Measurements from ENCODE around the gene TOP2B.
A peak's percentile ranks its signal among the peaks of the same experiment; 100 is the strongest.

TOP2B gene

DNA sequence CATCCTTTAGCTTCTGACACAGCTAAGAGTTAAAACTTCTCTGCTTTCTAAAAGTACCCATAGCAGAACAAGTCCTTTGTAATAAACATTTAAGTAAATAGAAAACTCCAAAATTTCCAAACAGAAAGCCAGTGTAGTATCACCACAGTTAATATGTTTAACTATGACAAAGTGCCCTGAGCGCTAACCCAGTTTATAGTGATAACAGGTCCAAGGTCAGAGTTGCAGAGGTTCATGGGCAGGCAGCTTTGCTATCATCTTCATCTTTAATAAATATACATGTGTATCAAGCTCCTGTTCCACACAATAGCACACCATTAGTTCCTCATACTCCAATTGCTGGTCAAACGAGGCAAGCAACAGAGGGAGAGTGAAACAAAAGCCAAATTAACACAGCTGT lies 12.4 kb upstream of the TOP2B start:
- TF ChIP-seq, protein P1, sequence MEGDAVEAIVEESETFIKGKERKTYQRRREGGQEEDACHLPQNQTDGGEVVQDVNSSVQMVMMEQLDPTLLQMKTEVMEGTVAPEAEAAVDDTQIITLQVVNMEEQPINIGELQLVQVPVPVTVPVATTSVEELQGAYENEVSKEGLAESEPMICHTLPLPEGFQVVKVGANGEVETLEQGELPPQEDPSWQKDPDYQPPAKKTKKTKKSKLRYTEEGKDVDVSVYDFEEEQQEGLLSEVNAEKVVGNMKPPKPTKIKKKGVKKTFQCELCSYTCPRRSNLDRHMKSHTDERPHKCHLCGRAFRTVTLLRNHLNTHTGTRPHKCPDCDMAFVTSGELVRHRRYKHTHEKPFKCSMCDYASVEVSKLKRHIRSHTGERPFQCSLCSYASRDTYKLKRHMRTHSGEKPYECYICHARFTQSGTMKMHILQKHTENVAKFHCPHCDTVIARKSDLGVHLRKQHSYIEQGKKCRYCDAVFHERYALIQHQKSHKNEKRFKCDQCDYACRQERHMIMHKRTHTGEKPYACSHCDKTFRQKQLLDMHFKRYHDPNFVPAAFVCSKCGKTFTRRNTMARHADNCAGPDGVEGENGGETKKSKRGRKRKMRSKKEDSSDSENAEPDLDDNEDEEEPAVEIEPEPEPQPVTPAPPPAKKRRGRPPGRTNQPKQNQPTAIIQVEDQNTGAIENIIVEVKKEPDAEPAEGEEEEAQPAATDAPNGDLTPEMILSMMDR (IDR thresholded peaks at IDR 0.05; ENCODE audit: control insufficient read depth, extremely low read depth, insufficient read depth), result no peak

DNA sequence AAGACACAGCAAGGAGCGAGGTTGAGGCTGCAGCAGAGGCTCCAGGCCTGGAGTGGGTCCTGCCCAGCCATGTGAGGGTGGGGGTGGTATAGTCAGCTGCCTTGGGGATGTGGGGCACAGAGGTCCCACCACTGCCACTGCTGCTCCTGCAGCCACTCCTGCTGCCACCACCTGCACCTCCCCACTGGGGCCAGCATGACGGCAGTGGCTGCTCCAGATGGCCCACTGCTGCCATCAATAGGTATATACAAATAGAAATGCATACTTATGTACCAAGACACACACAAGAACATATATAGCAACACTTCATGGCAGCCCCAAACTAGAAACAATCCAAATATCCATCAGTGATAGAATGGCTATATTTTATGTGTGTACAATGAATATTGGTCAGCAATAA lies 10.0 kb upstream of the TOP2B start:
- no peak overlapping the region for H3K4me3 ChIP-seq (ENCODE audit: low read depth, low read length)
- TF ChIP-seq, protein P1 (IDR thresholded peaks at IDR 0.05; ENCODE audit: control insufficient read depth, extremely low read depth, insufficient read depth), result no peak
- no peak for DNase-seq (ENCODE audit: low read depth)

More for the DNA sequence above, 12.4 kb upstream of the TOP2B start:
- peak; percentile 52 for DNase-seq (ENCODE audit: low read depth)
- no peak overlapping the region for H3K4me3 ChIP-seq (ENCODE audit: low read depth, low read length)

DNA sequence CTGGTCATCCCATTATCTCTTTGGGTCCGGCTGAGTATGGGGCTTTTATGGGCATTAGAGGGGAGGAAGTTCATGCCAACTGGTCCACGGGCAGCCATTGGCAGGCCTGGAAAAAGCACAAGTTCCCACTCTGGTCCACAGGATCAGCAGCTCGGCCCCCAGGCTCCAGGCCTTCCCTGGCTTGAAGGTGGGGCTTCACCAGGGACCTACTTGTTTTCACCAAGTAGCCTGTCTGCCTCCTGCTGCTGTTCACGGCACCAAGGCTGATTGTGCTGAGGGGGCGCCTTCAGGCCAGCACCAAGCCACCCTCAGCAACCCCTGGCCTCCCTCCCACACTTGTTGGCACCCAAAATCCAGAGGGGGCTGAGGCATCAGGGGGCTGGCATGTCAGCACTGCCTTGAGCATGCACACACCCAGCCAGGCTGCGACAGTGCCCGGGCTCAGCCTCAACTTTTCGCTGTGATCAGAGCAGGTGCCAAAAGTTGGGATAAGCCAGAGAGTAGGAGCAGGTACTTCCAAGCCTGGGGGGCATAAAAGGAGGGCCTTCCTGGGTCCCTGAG lies 9.1 kb upstream of the TOP2B start:
- TF ChIP-seq, protein P1 (IDR thresholded peaks at IDR 0.05; ENCODE audit: control insufficient read depth, extremely low read depth, insufficient read depth), result no peak
- no peak for DNase-seq (ENCODE audit: low read depth)
- no peak overlapping the region for H3K4me3 ChIP-seq (ENCODE audit: low read depth, low read length)

DNA sequence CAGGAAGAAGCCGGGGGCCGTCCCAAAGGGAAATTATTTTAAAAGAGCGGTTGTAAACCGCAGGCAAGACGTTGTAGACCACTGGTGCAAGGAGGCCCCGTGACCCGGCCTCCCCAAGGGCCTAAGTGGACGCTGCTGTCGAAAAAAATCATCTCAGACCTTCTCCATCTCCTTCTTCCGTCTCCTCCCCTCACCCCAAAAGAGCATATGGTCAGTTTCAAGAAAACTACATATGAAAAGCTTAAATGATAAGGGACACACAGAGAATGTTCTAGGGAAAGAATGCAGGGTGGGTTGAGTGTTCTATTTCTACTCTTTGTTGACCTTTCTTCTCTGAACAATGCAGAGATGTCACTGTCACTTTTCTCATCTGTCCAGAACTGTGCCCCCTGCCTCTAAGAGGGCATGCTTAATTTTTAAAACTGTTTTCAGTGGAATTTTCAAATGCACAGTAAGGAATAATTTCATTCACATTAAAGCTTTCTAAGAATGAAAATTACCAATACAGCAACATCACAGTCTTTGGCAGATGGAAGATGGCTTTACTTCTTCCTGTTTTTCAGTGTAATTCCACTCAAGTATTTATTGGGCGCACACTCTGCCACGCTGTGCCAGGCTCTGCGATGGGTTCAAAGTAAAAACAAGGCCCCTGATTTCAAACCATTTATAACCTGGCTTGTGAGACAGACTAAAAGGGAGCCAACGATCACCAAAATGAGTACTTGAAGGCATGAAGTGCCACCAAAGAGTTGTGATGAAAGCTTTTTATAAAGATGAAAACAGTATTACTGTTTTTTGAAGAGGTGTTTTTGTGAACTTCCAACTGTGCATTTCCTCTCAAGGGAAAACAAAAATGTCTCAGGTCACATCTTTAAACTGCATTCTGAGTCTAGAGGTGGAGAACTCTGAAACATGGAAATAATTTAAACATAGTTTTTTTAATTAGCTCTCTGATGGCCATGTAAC lies 891 bp upstream of the TOP2B start:
- TF ChIP-seq, protein P1 (IDR thresholded peaks at IDR 0.05; ENCODE audit: control insufficient read depth, extremely low read depth, insufficient read depth), result no peak
- peak overlapping the region; percentile 86 for H3K4me3 ChIP-seq (ENCODE audit: low read depth, low read length)
- no peak for DNase-seq (ENCODE audit: low read depth)

DNA sequence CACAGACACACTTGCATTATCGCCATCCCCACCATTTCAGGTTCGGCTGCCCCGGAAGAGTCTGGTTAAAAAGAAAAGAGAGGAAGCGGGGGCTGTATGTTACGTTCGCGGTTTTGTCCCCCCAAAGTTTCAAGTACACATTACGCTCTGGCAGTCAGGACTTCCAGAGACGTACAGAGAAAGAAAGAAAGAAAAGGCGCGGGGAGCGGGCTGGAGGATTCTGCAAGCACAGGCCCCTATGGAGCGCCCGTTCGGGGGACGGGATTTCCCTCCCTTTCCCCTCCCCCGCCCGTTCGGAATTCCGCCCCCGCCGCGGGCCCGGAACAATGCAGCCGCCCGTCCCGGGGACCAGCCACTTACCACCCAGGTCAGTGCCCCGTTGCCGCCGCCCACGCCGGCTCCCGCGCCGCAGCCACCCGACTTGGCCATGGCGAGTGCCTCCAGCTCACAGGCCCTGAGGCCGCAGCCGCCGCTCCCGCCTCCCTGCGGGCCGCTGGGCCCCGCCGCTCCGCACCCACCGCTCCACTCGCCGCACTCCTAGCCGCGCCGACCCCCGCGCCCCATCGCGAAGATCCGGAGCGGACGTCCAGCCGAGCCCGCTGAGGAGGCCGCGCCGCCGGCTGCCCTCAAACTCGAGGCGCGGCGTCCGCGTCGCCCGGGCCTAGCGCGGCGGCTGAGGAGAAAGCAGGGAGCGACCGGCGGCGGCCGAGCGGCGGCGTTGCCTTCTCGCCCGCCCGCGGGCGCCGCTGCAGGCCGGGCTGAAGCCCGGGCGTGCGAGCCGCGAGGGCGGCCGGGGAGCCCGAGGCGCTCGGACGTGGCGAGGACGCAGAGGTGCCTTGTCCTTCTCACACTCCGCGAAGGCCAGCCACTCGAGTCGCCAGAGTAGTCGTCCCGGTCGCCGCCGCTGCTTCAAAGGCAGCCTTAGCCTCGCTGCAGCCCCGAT lies 567 bp downstream of the TOP2B start:
- DNase-seq (ENCODE audit: low read depth), result no peak
- TF ChIP-seq, protein P1 (IDR thresholded peaks at IDR 0.05; ENCODE audit: control insufficient read depth, extremely low read depth, insufficient read depth), result no peak
- H3K4me3 ChIP-seq (ENCODE audit: low read depth, low read length), result peak overlapping the region; percentile 86

DNA sequence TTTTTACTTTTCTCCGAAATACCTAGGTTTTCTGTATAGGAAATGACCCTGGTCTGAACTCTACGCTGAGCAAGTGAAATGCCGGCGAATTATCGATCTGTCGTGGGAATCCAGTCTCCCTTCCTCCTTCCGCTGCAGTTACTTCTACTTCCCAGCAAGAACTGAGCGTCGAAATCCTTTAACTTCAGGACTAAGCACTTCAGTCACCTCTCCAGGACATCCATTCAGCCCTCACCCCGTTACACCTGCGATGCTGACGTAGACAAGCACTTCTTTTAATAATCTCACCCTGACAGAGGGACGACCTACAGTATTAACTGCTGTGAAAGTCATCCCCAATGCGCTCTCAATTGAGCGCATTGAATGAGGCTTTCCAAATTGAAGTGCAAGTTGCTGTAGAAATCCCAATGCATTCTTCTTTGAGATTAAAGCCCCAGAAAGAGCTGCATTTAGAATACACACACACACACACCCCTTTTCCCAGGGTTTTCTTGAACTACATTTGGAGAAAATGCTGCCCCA lies 1.3 kb downstream of the TOP2B start:
- peak overlapping the region; percentile 86 for H3K4me3 ChIP-seq (ENCODE audit: low read depth, low read length)
- TF ChIP-seq, protein P1 (IDR thresholded peaks at IDR 0.05; ENCODE audit: control insufficient read depth, extremely low read depth, insufficient read depth), result 0 out of 2 replicates have a peak, but pooled peaks have one; percentile 2
- DNase-seq (ENCODE audit: low read depth), result peak; percentile 10
